HG02642 (cell line): ENCODE data around the gene PPP1R7.

ENCODE experiments used
- ATAC-seq: cut with Tn5 transposase; IDR thresholded peaks from one replicate; pipeline ENCODE4 v1.9.1; 2021; ENCODE audit warnings: mild to moderate bottlenecking; ENCODE audit not compliant: unreplicated experiment, poor library complexity

Gene PPP1R7

DNA sequence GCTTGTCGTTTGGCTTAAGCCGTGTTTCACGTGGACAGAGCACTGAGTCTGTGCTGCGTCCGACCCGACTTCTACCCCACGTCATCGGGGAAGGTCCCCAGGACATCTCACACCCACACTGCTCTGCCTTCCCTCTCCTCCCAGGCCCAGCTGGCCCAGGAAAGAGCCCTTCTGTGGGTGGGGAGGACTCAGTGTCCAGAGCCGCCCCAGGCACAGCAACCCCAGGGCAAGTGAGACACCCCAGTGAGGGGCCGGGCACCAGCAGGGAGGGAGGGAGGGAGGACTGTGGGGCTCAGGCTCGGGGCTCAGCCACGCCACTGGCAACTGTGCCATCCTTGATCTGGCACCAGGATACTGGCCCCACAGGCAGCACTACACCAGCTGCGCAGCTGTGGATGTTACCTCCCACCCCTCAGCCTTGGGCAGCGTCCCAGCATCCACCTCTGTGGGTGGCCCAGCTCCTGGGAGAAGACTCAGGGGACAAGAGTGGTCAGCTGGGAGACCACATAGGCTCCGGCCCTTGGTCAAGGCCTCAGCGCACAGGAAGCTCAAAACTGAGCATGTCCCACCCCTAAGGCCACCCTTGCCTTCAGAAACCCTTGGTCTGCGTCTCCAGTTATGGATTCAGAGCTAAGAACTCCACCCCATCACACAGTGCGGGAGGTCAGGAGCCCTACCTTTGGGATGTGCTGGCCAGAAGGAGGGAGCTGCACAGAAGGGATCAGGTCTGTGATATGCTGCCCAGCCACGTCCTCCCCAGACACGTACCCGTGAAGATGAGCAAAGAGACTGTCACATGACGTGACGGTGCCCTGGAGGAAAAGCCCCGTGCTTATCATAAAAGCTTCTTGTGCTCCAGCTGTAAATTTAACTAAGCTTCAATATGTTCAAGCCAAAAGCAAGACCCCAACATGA lies 12.7 kb upstream of the PPP1R7 start:
- no peak for ATAC-seq

DNA sequence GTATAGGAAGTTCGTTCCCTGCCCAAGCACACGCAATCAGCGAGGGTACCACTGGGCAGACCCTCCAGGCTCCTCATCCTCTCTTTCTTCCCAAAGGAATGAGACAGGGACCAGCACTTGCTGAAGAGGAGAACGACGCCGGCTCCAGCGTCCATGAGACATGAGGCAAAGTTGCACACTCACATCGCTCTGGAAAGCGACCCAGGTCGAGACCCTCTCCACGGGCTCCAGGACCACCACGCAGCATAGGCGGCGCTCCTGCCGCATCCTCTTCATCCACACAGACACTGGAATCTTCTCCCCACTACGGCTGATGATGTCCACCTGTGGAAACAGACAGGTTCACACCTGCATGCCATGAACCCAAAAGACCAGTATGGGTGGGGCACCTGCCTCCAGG lies 11.8 kb upstream of the PPP1R7 start:
- ATAC-seq = no peak

DNA sequence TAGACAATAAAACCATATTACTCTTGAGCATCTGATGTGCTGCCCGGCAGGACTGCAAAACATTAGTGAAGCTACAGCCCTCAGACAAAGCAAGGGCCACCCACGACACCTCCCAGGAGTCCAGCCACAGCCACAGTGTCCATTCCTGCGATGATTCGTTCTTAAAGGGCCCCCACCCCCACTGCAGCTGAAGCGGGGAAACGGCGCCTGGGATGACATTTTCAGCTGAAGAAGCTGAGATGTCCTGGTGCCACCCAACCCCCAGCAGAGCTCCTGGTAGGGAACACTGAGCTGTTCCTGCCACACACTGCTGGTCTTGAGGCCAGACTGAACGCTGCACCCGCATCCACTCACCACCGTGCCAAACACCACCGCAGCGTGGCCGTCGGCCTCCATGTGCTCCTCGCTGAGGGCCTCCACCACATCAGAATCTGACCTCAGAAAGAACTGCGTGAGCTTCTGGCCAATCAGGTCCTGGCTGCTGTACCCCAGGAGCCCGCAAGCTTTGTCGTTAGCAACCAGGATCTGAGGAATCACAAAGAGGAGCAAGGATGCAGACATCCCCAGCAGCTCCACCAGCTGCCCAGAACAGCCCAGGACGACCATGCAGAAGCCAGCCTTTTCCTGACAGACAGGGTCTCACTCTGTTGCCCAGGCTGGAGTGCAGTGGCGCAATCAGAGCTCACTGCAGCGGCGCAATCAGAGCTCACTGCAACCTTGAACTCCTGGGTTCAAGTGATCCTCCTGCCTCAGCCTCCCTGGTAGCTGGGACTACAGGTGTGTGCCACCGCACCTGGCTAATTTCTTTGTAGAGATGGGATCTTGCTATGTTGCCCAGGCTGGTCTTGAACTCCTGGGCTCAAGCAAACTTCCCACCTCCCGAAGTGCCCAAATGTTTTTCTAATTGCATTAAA lies 10.5 kb upstream of the PPP1R7 start:
- no peak for ATAC-seq

DNA sequence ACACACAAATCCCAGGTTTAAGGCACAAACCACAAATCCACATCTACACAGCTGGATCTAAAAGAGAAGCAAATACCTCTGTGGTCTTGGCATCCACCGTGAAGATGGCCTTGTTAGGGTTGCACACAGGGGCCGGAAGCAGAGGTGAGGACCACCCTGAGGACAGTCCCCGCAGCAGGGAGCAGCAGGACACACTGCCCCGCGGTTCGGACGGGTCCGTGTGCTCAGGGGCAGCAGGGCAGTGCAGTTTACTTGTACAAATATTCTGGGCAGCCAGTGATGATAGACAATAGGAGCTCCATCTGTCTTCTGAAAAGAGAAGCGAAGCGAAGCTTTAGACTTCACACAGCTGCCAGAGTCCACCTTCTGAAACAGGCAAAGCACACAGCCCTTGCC lies 9.8 kb upstream of the PPP1R7 start:
- no peak for ATAC-seq

DNA sequence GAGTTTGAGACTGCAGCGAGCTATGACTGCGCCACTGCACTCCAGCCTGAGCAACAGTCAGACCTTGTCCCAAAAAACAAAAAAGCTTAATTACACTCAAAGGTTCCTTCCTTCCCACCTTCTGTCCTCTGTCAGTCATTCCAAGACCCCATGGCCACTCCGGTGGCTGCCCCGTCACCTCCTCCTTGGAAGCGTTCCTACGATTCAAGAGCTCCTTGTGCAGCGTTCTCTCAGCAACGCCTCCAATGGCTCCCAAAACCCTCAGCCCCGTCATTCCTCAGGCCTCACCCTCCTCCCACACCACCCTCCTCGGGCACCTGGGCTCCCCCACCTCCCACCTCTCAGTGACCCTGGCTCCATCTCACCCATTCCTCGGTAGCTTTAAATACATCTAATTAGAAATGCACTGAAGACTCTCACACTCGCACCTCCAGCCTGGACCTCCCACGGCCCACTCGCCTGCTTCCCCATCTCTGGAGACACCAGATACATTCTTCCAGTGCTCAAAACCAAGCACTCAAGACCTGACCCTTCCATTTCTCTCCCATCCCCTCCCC lies 9.0 kb upstream of the PPP1R7 start:
- ATAC-seq = no peak

DNA sequence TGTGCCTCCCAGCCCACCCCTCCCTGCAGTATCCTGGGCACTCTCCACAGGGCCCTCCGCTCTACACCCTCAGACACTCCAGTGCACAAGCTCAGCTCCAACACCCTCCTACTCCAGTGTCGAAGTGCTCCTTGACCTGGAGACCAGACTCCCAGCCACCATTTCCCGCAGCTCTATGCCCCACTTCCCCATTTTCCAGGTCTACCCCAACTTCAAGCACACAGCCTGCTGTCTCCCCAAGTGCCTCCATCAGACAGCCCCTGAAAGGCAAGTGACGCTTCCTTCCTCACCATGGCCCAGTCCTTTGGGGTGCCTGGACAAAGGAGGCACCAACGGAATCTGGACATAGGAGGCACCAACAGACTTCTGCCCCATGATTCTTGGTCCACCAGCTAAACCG lies 8.2 kb upstream of the PPP1R7 start:
- ATAC-seq = no peak

DNA sequence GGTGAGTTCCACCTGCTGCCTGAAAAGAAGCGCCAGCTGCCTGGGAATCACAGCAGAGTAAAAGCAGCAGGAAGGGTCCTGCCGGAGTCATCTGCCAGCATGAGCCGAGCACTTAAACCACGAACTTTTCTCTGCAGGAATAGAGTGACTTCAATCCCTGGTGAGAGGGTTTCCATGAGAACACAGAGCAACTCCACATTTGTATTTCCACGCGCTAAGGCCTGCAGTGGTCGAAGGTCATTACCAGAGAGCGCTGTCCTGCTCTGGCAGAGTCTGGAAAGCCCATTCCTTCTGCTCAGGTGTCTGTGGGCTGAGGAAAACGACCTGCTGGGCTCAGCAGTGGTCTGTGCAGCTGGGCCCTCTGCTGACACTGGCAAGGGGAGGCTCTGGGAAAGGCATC lies 7.7 kb upstream of the PPP1R7 start:
- no peak for ATAC-seq

DNA sequence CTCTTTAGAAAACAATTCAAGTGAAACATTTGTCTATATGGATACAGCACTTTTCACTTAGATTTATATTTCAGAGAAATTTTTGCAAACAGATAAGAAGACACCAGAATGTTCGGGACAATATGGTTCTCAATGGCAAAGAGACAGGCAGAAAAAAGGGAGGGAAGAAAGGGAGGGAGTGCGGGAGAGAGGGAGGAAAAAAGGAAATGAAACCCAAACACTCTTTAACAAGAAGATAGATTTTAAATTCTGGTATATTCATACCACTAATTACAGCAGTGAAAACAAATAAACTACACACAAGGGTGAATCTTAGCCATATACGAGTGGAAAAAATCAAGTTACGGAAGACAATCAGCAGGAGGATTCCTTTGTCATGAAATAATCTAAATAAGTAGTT lies 4.0 kb upstream of the PPP1R7 start:
- no peak for ATAC-seq

DNA sequence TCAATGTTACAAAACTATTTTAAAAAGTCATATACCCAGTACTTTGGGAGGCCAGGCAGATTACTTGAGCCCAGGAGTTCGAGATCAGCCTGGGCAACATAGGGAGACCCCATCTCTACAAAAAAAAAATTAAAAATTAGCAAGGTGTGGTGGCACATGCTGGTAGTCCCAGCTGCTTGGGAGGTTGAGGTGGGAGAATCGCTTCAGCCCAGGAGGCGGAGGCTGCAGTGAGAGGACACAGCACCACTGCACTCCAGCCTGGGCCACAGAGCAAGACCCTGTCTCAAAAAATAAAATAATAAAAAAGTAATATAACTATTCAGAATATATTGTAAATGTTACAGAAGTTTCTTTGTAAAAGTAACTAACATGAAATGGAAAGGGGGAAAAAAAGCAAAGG lies 2.9 kb upstream of the PPP1R7 start:
- no peak for ATAC-seq

DNA sequence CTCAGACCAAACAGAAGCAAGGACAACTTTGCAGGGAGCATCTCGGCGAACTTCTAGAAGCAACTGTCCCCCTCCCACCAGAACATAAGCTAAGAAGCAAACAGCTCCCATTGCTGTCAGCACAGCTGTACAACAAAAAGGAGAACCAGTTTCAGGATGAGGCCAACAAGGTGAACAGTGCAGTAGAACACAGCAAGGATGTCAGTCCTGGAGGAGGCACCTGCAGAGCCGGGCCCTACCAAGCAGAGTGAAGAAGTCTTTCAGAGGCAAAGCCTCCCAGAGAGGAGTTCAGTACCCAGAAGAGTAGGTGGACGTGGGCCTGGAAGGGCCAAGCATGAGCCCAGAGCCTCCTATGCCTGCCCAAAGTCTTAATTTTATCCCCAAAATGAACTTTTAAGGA lies 2.0 kb upstream of the PPP1R7 start:
- ATAC-seq = no peak

DNA sequence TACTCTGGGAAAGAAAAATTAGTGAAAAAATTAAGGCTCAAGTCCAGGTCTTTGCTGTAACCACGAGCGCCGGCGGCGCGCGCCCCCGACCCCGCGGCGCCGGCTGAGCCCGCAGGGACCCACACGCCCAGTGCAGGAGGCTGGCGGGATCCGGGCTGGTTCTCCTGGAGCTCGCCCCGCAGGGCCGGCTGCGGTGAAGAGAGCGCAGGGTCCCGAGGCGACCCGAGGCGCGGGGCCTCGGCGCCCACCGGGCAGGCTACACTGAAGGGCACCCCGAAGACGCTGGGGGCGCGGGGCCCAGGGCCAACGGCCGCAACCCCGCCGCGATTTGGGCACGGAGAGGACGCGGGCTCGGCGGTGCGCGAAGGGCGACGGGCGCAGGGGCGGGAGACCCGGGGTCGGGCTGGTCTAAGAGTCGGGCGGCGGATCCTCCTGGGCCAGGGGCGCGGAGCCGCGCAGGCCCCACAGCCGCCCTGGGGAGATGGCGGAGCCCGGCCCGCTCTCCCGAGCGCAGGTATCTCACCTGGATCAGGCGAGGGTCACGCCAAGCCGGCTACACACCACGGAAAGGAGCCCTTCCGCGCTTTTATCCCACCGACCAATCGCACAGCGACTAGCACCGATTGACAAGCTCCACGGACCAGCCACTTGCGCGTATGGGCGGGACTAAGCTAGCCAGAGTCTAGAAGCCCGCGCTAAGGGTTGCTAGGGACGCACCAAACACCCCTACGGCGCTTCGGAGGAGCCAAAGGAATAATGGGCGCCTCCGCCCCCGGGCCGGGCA lies 1.2 kb upstream of the PPP1R7 start, which contains the start of gene PASK:
Gene PASK, minus strand, starts transcription at position 582 of the 784 bp plus-strand sequence. CDS start 6,440 bp downstream, outside the sequence.
- peak; percentile 78 for ATAC-seq

DNA sequence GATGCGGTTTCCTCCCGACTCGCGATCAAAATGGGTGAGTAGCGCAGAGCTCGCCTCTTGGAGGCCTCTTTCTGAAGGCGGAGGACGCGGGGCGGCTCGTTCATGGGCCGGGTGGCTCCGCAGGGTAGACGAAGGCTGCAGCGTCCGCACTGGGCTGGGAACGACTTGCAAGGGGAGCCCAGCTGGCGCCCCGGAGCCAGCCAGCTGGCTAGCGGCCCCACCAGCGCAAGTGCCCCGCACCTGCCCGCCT lies 667 bp upstream of the PPP1R7 start:
- peak; percentile 17 for ATAC-seq

DNA sequence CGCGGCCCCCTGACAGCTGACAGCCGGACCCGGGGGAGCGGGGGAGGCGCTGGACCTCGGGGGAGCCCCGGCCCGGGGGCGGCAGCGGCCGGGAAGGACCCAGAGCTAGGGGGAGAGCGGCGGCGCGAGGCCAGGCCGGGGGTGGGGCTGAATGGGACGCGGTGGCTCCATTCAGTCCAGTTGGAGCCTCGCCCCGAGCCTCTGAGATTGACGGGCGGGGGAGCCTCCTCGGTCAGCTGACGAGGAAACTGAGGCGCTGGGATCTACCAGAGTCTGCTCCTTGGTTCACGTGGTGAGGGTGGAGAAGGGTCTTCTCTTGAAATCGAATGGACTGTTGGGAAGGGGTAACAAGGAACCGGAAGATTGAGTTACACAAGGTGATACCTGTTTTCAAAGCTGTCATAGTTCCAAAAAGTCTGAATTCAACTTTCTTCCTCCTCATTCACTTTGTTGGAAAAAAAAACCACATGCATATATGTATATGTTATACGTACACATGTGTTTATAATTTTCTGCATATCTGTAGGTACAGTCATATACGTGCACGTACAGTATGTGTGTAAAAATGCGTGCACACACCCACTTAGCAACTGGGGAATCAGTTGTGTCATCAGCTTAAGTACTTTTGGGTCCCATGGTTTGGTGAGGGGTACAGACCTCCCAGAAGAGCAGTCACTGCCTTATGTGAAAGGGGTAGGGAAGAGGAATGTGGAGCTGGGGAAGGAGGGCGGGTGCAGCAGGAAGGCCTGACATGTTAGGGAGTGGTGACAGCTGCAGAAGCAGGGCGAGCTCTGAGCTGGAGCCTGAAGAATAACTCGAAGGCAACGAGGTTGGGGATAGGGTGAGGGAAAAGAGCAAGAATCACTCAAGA lies 628 bp downstream of the PPP1R7 start:
- ATAC-seq = no peak

DNA sequence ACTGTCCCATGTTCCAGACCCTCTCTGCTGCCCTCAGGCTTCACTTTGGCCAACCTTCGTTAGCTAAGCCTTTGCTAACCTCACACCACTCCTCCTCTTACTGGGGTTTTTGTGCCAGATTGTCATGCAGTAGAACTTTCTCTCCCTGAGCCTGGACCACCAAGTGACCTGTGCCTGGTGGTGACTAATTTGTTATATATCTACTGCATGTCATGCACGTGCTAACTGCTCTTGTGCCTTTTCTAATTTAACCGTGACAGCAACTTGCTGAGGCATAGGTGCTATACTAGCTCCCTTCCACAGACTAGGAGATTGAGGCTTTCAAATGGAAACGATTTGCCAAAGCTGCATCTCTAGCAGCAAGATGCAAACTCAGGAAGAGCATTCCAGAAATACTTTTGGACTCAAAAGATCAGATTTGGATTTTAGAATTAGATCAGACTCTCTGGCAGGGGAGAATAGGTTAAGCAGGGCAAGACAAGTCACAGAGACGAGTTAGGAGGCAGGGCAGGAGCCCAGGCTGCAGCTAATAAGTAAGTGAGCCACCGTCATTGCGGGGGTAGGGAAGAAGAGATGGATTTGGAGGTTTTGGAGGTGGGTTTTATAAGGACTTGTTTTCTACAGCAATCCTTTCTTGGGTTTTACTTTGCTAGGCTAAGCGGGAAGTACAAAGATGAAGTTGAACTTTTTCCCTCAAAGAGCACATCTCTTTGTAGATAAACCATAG lies 1.8 kb downstream of the PPP1R7 start:
- ATAC-seq = no peak

DNA sequence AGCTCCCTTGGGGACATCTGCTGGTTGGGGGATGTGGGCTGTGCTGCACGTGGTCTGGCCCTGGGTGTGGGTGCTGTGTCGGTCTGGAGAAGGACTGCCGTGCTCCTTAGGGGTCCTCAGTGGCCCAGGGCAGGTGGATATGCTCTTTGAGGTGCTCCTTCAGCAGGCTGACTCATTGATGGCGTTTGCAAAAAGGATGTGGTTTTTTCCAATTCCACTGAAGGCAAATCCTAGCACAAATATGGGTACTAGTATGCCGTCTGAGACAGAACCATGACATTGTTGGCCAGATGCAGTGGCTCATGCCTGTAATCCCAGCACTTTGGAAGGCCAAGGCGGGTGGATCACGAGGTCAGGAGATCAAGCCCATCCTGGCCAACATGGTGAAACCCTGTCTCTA lies 3.3 kb downstream of the PPP1R7 start:
- no peak for ATAC-seq

DNA sequence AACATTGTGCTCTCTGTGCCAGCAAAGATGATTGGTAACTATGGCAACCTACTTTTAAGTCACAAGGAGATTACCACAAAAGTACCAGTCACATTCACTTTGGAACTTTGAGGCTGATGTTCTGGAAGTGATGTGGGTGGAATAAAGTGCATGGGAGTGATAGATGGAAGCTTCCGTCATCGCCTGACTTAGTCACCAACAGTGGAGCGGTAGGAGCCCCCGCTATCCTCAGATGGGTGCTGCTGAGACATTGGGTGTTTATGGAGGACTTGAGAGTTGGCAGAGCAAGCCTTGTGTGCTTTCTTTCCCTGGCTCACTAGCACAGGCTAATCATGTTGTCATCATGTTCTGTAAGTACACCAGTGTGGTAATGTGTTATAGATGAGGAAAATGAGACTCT lies 4.6 kb downstream of the PPP1R7 start:
- ATAC-seq = no peak

DNA sequence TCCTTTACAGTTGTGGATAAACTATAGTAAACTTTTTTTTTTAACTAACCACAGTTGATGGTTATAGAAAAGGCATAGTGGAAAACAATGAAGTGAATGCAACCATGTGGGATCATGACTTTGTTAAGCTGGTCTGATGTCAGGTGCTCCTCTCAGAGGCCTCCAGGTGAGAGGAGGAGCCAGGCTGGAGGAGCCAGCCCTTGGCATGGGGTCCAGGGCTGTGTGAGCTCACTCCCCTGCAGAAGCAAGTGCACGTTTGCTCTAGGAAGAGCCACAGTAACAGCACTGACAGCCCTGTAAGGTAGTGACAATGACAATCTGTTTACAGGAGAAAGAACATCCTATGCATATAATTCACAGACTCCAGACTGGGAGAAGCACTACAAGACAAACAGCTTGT lies 5.7 kb downstream of the PPP1R7 start:
- ATAC-seq = no peak

DNA sequence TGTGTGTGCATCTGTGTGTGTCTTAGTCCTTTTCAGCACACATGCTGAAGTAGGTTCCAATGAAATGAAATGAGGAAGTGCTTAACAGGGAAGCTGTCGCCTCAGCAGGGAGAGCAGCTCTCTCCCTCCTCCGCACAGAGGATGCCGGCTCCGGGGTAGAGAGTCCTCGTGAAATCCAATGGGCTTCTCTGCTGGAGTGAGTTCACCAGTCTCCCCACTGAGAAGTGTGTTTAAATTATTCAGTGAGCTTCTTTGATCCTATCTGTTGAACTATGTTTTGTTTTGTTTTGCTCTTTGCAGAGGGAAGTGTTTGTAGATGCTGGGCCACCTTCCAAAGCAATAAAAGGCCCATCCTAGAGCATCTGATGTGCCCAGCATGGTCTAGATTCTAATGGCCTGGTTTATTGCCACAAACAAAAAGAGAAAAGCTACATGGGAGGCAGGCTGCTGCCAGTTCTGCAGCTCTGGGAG lies 6.7 kb downstream of the PPP1R7 start:
- ATAC-seq = no peak
